ENCODE data around the gene AGAP9.
"Not testable (repeated sequence)": the region's sequence is repeated elsewhere in the genome, so short reads cannot be mapped to it uniquely, and the experiment has no call there.

DNA sequence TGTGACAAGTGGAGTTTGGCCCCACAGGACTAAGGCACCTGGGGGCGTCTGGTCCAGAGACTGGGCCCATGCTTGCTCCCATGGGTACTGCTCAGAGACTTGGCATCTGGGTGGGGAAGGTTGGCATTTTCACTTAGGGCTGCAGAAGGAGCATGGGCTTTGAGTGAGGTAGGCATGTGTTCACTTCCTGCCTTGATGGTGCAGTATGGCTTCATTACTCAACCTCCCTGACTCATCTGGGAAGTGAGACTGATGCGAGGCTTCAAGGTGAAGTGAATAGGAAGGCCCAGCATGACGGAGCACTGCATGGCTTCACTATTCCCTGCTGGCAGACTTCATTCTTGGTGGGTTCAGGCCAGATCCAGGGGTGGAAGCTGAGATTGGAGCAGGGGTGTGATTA is 50.8 kb downstream of the AGAP9 start:
- TF ChIP-seq CBX8 (IDR thresholded peaks at IDR 0.05; ENCODE audit: borderline replicate concordance, low read depth, low read length); ASH2L (IDR thresholded peaks at IDR 0.05; ENCODE audit: low read length); HDAC6 (IDR thresholded peaks at IDR 0.05; ENCODE audit: low read depth, low read length); ZNF274 (IDR thresholded peaks at IDR 0.05; ENCODE audit: borderline replicate concordance, extremely low read depth, low read length); POLR2A (IDR thresholded peaks at IDR 0.05; ENCODE audit: control extremely low read depth in 1 of 2, low read depth in 2 of 2, low read length in 2 of 2): not testable (repeated sequence)
